GM21717 (cell line): ENCODE measurements around the gene KCTD8.
"Not testable (repeated sequence)": the region's sequence is repeated elsewhere in the genome, so short reads cannot be mapped to it uniquely, and the experiment has no call there.

Experiments used
- ATAC-seq: cut with Tn5 transposase; IDR thresholded peaks from one replicate; pipeline ENCODE4 v1.9.1; 2021; ENCODE audit warnings: mild to moderate bottlenecking, moderate library complexity; ENCODE audit not compliant: unreplicated experiment

Gene KCTD8

GRCh38 chr4:44167766-44168165 is 280.8 kb downstream of the KCTD8 start:
- ATAC-seq: not testable (repeated sequence)

- ATAC-seq: no peak
Observed at GRCh38 chr4:44165938-44166337, 282.7 kb downstream of the KCTD8 start.

GRCh38 chr4:44162538-44163270 is 285.9 kb downstream of the KCTD8 start:
- ATAC-seq: no peak

- ATAC-seq: no peak
Observed at GRCh38 chr4:44161756-44162155, 286.9 kb downstream of the KCTD8 start.

GRCh38 chr4:44160776-44161367 is 287.7 kb downstream of the KCTD8 start:
- ATAC-seq: no peak

- ATAC-seq: no peak
Observed at GRCh38 chr4:44159991-44160390, 288.6 kb downstream of the KCTD8 start.

- ATAC-seq: no peak
Observed at GRCh38 chr4:44157611-44158277, 290.9 kb downstream of the KCTD8 start.

GRCh38 chr4:44150091-44150576 is 298.5 kb downstream of the KCTD8 start:
- ATAC-seq: no peak

GRCh38 chr4:44149282-44149681 is 299.3 kb downstream of the KCTD8 start:
- ATAC-seq: no peak

- ATAC-seq: no peak
Observed at GRCh38 chr4:44147571-44148075, 301.0 kb downstream of the KCTD8 start.

GRCh38 chr4:44146516-44146915 is 302.1 kb downstream of the KCTD8 start:
- ATAC-seq: no peak

- ATAC-seq: no peak
Observed at GRCh38 chr4:44145868-44146267, 302.7 kb downstream of the KCTD8 start.

GRCh38 chr4:44132526-44132925 is 316.1 kb downstream of the KCTD8 start:
- no peak for ATAC-seq
